T47D (cell line): ENCODE results near the gene CD99L2.
"Not testable (repeated sequence)": the region's sequence is repeated elsewhere in the genome, so short reads cannot be mapped to it uniquely, and the experiment has no call there.

Source experiments
- DNase-seq, 2 experiments: peaks; one replicate each; pipeline versions ENCODE4 v3.0.0 to v3.0.0-alpha.2; 2011 to 2012; ENCODE audit warnings: low read depth in 1 of 2, low spot score in 1 of 2
- JUND ChIP-seq: IDR thresholded peaks from 2 replicates; pipeline ENCODE4 v1.6.1; 2012; ENCODE audit warnings: low read depth
- in situ Hi-C: cut with HindIII; loops from 2 replicates; pipeline ENCODE4 v1.10.0; 2016; ENCODE audit warnings: low sequenced_read_pairs, low pct_unique_long_range_greater_than_20kb

CD99L2 gene

GRCh38 chrX:150913511-150913910 is 15.0 kb upstream of the CD99L2 start:
- in situ Hi-C loops, result no loop called here
- TF ChIP-seq JUND, result no peak
- no peak for DNase-seq

GRCh38 chrX:150907474-150907873 is 9.0 kb upstream of the CD99L2 start:
- in situ Hi-C loops, result no loop called here
- DNase-seq, result no peak
- no peak for TF ChIP-seq JUND

GRCh38 chrX:150906694-150907093 is 8.2 kb upstream of the CD99L2 start:
- in situ Hi-C loops, result no loop called here
- no peak for DNase-seq
- TF ChIP-seq JUND, result no peak

- in situ Hi-C loops, result no loop called here
- TF ChIP-seq JUND, result no peak
- DNase-seq, result no peak
Measured at GRCh38 chrX:150905293-150905692, 6.8 kb upstream of the CD99L2 start.

- no peak for TF ChIP-seq JUND
- no peak for DNase-seq
- in situ Hi-C loops, result no loop called here
Measured at GRCh38 chrX:150903110-150903508, 4.6 kb upstream of the CD99L2 start.

- in situ Hi-C loops, result no loop called here
- no peak for TF ChIP-seq JUND
- DNase-seq, result peak in 1 of 2 experiments; percentile 6
Measured at GRCh38 chrX:150902434-150903109, 4.1 kb upstream of the CD99L2 start.

- in situ Hi-C loops, result no loop called here
- no peak for TF ChIP-seq JUND
- peak in 1 of 2 experiments; percentile 28 for DNase-seq
Measured at GRCh38 chrX:150899191-150899757, 806 bp upstream of the CD99L2 start.

- no peak for TF ChIP-seq JUND
- DNase-seq, result peak in 1 of 2 experiments; percentile 16
- in situ Hi-C loops, result no loop called here
Measured at GRCh38 chrX:150897421-150898320, 797 bp downstream of the CD99L2 start.

- no peak for DNase-seq
- in situ Hi-C loops, result no loop called here
- TF ChIP-seq JUND, result no peak
Measured at GRCh38 chrX:150896632-150897031, 1.8 kb downstream of the CD99L2 start.

- in situ Hi-C loops, result no loop called here
- no peak for TF ChIP-seq JUND
- no peak for DNase-seq
Measured at GRCh38 chrX:150893936-150894335, 4.5 kb downstream of the CD99L2 start.

GRCh38 chrX:150889131-150889530 is 9.3 kb downstream of the CD99L2 start:
- no peak for TF ChIP-seq JUND
- in situ Hi-C loops, result no loop called here
- no peak for DNase-seq

- no peak for DNase-seq
- in situ Hi-C loops, result no loop called here
- no peak for TF ChIP-seq JUND
Measured at GRCh38 chrX:150887906-150888465, 10.5 kb downstream of the CD99L2 start.

GRCh38 chrX:150887268-150887667 is 11.2 kb downstream of the CD99L2 start:
- DNase-seq, in situ Hi-C loops: not testable (repeated sequence)
